Stimulated activated CD8-positive, alpha-beta memory T cell treated with anti-CD3 and anti-CD28 coated beads, Interleukin-12 subunit alpha, Interleukin-12 subunit beta, amount 100 ng/mL, for 1 hour (primary cell): ENCODE measurements around the gene ARHGAP26.

Experiments
- DNase-seq: peaks from one replicate; pipeline ENCODE4 v3.0.0-alpha.2; 2020; ENCODE audit warnings: low read depth

ARHGAP26 gene

GRCh38 chr5:143120460-143121134, 350.4 kb downstream of the ARHGAP26 start:
- DNase-seq: no peak

- no peak for DNase-seq
These were observed 350.9 kb downstream of the ARHGAP26 start for GRCh38 chr5:143121135-143121475.

- no peak for DNase-seq
These were observed 354.4 kb downstream of the ARHGAP26 start for GRCh38 chr5:143124593-143124992.

GRCh38 chr5:143126174-143127019, 356.2 kb downstream of the ARHGAP26 start:
- no peak for DNase-seq

- DNase-seq: no peak
These were observed 358.4 kb downstream of the ARHGAP26 start for GRCh38 chr5:143128412-143129071.

GRCh38 chr5:143129203-143129602, 359.0 kb downstream of the ARHGAP26 start:
- DNase-seq: no peak

GRCh38 chr5:143129910-143130612, 359.9 kb downstream of the ARHGAP26 start:
- DNase-seq: no peak

GRCh38 chr5:143130613-143131305, 360.6 kb downstream of the ARHGAP26 start:
- DNase-seq: no peak

GRCh38 chr5:143131972-143132371, 361.8 kb downstream of the ARHGAP26 start:
- DNase-seq: no peak

- no peak for DNase-seq
These were observed 362.6 kb downstream of the ARHGAP26 start for GRCh38 chr5:143132739-143133138.

GRCh38 chr5:143133721-143134120, 363.5 kb downstream of the ARHGAP26 start:
- no peak for DNase-seq

GRCh38 chr5:143134269-143134668, 364.1 kb downstream of the ARHGAP26 start:
- DNase-seq: no peak

GRCh38 chr5:143134900-143135299, 364.7 kb downstream of the ARHGAP26 start:
- DNase-seq: no peak

GRCh38 chr5:143135832-143136551, 365.8 kb downstream of the ARHGAP26 start:
- DNase-seq: no peak

GRCh38 chr5:143138839-143139238, 368.7 kb downstream of the ARHGAP26 start:
- DNase-seq: no peak

- DNase-seq: no peak
These were observed 369.4 kb downstream of the ARHGAP26 start for GRCh38 chr5:143139585-143139984.

- no peak for DNase-seq
These were observed 370.5 kb downstream of the ARHGAP26 start for GRCh38 chr5:143140492-143141203.

- DNase-seq: no peak
These were observed 371.5 kb downstream of the ARHGAP26 start for GRCh38 chr5:143141652-143142051.

- no peak for DNase-seq
These were observed 372.6 kb downstream of the ARHGAP26 start for GRCh38 chr5:143142596-143143435.
